K562 (cell line): ENCODE measurements around the gene WDR18. TPM values are rescaled to one million over a fixed set of nuclear protein-coding genes. Genes with fewer than 3 reads are reported as not detected.

Source experiments
- CHD2 ChIP-seq: IDR thresholded peaks from 2 replicates; pipeline ENCODE4 v1.6.1; 2011; ENCODE audit warnings: low read depth, low read length
- ELF4 ChIP-seq: fragments of 450-650 bp; formaldehyde crosslinking; IDR thresholded peaks from 2 replicates; pipeline ENCODE4 v1.4.0; 2022; ENCODE audit warnings: missing genetic modification characterization
- EP300 ChIP-seq: IDR thresholded peaks from 2 replicates; pipeline ENCODE4 v1.6.1; 2012; ENCODE audit warnings: low read length, improper control_type of control experiment
- MAFG ChIP-seq: fragments of 450-650 bp; conservative IDR thresholded peaks from 2 replicates; pipeline ENCODE4 v1.6.1; 2016; ENCODE audit warnings: missing genetic modification characterization, missing compliant biosample characterization
- MTA1 ChIP-seq: fragments of 450-650 bp; IDR thresholded peaks from 2 replicates; pipeline ENCODE4 v1.6.1; 2017; ENCODE audit warnings: borderline replicate concordance
- PURB ChIP-seq: sonication (generic); formaldehyde crosslinking; IDR thresholded peaks from 2 replicates; pipeline ENCODE4 v1.9.0; 2021; ENCODE audit warnings: low read depth, mild to moderate bottlenecking, missing genetic modification reagents
- RBM22 ChIP-seq: fragments of 200-400 bp; formaldehyde crosslinking; IDR thresholded peaks from 2 replicates; pipeline ENCODE4 v1.6.1; 2018; ENCODE audit warnings: low read length, low read depth; ENCODE audit not compliant: poor library complexity, severe bottlenecking
- RFX1 ChIP-seq: fragments of 450-650 bp; IDR thresholded peaks from 2 replicates; pipeline ENCODE4 v1.6.1; 2016; ENCODE audit warnings: mild to moderate bottlenecking, moderate library complexity
- SAP30 ChIP-seq: fragments of 200-600 bp; sonication (generic); IDR thresholded peaks from 2 replicates; pipeline ENCODE4 v1.6.1; 2012; ENCODE audit warnings: borderline replicate concordance, low read depth, mild to moderate bottlenecking, moderate library complexity, low read length, control low read depth, inconsistent platforms; ENCODE audit not compliant: insufficient read depth, poor library complexity, severe bottlenecking
- SNRNP70 ChIP-seq: fragments of 200-400 bp; formaldehyde crosslinking; optimal IDR thresholded peaks from 2 replicates; pipeline ENCODE3; 2017; ENCODE audit warnings: low read depth, low read length
- TAF1 ChIP-seq: IDR thresholded peaks from 2 replicates; pipeline ENCODE4 v1.6.1; 2011; ENCODE audit warnings: mild to moderate bottlenecking, low read length, moderate library complexity; ENCODE audit not compliant: insufficient read depth, control insufficient read depth, severe bottlenecking; ENCODE audit errors: extremely low read depth
- ZFPM2 ChIP-seq: fragments of 250-450 bp; sonication (Bioruptor Pico); IDR thresholded peaks from 2 replicates; pipeline ENCODE4 v1.5.1; 2022; ENCODE audit warnings: mild to moderate bottlenecking
- ZNF76 ChIP-seq: fragments of 250-450 bp; sonication (Bioruptor Pico); IDR thresholded peaks from 2 replicates; pipeline ENCODE4 v1.4.0; 2020; ENCODE audit warnings: mild to moderate bottlenecking, moderate library complexity, borderline replicate concordance
- polyA plus RNA-seq, 8 experiments: library from polyadenylated mRNA; depleted of rRNA in 4 of 8; stranded (reverse) in 5 of 8; unstranded in 3 of 8; fragments of >200 nt; fragmentation: Nextera tagmentation in 2 of 8; fragmentation: Illumina TruSeq in 1 of 8; extraction: Ambion mirVana in 2 of 8; extraction: Trizol in 1 of 8; gene quantifications; 2 replicates each; pipeline versions ENCODE4 v1.2.1 to v1.2.3, GENCODE V29; 2011 to 2014; ENCODE audit warnings: inconsistent platforms in 1 of 8, missing spikeins in 1 of 8
- total RNA-seq, 7 experiments: library from RNA; depleted of rRNA in 6 of 7; stranded (reverse); fragments of >200 nt in 6 of 7; fragmentation: Illumina TruSeq in 2 of 7; extraction: Trizol in 2 of 7; gene quantifications; 2 replicates each; pipeline versions ENCODE4 v1.2.1 to v1.2.3, GENCODE V29; 2011 to 2021; ENCODE audit warnings: low replicate concordance in 1 of 7
- TF ChIP-seq, protein P1 (sequence below): sonication (generic); formaldehyde crosslinking; IDR thresholded peaks from 2 replicates; pipeline ENCODE4 v1.8.0; 2023; ENCODE audit warnings: mild to moderate bottlenecking, missing genetic modification reagents
- TF ChIP-seq, protein P2 (sequence below): fragments of 250-450 bp; sonication (Bioruptor Pico); IDR thresholded peaks from 2 replicates; pipeline ENCODE4 v1.4.0; 2020
- TF ChIP-seq, protein P3 (sequence below): sonication (generic); formaldehyde crosslinking; IDR thresholded peaks from 2 replicates; pipeline ENCODE4 v1.8.0; 2022; ENCODE audit warnings: mild to moderate bottlenecking, missing genetic modification reagents

The WDR18 gene
- total and polyA plus RNA-seq, 9 of the 15 experiments (the other 6 are each of a cell fraction or from before 2014, with no cell fraction given) = 0.65 to 181 (median 30.1) TPM

DNA sequence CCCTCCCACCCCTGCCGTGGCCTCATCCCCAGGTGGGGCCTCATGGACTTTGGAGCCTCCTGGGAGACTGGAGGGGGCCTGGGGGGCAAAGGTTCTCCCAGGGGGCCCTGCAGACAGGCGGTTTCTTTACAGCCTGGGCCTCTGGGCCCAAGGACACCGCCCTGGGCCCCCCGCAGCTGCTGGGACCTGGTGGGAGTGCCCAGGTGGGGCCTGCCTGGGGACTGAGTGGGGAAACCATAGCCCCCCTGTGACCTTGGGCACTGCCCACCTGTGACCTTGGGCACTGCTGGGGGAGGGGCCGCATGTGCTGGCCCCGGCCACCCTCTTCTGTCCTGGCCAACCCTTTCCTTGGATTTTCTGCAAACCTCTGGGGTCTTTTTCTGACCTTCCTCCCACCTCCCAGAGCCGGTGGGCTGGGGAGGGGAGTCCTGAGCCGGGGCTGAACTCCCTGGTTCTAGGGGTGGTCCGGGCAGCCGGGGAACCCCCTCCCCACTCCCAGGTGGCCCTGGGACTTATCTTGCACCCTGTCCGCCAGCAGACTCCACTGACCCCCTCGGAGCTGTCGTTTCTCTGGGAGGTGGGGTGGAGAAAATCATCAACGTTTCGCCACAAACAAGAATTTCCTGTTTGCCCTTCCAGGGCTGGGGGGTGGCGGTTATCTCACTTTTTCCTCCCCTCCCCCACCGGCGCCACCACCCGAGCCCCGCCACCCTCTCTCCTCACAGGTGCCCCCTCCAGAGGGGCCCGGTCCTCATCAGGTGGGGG lies 31.3 kb upstream of the WDR18 start (continued):
- no peak for TF ChIP-seq SAP30
- TF ChIP-seq, protein P1, sequence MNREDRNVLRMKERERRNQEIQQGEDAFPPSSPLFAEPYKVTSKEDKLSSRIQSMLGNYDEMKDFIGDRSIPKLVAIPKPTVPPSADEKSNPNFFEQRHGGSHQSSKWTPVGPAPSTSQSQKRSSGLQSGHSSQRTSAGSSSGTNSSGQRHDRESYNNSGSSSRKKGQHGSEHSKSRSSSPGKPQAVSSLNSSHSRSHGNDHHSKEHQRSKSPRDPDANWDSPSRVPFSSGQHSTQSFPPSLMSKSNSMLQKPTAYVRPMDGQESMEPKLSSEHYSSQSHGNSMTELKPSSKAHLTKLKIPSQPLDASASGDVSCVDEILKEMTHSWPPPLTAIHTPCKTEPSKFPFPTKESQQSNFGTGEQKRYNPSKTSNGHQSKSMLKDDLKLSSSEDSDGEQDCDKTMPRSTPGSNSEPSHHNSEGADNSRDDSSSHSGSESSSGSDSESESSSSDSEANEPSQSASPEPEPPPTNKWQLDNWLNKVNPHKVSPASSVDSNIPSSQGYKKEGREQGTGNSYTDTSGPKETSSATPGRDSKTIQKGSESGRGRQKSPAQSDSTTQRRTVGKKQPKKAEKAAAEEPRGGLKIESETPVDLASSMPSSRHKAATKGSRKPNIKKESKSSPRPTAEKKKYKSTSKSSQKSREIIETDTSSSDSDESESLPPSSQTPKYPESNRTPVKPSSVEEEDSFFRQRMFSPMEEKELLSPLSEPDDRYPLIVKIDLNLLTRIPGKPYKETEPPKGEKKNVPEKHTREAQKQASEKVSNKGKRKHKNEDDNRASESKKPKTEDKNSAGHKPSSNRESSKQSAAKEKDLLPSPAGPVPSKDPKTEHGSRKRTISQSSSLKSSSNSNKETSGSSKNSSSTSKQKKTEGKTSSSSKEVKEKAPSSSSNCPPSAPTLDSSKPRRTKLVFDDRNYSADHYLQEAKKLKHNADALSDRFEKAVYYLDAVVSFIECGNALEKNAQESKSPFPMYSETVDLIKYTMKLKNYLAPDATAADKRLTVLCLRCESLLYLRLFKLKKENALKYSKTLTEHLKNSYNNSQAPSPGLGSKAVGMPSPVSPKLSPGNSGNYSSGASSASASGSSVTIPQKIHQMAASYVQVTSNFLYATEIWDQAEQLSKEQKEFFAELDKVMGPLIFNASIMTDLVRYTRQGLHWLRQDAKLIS (CRISPR knock-in tag) = no peak
- no peak for TF ChIP-seq PURB (CRISPR knock-in tag)
- no peak for TF ChIP-seq TAF1
- no peak for TF ChIP-seq RFX1
- TF ChIP-seq, protein P2, sequence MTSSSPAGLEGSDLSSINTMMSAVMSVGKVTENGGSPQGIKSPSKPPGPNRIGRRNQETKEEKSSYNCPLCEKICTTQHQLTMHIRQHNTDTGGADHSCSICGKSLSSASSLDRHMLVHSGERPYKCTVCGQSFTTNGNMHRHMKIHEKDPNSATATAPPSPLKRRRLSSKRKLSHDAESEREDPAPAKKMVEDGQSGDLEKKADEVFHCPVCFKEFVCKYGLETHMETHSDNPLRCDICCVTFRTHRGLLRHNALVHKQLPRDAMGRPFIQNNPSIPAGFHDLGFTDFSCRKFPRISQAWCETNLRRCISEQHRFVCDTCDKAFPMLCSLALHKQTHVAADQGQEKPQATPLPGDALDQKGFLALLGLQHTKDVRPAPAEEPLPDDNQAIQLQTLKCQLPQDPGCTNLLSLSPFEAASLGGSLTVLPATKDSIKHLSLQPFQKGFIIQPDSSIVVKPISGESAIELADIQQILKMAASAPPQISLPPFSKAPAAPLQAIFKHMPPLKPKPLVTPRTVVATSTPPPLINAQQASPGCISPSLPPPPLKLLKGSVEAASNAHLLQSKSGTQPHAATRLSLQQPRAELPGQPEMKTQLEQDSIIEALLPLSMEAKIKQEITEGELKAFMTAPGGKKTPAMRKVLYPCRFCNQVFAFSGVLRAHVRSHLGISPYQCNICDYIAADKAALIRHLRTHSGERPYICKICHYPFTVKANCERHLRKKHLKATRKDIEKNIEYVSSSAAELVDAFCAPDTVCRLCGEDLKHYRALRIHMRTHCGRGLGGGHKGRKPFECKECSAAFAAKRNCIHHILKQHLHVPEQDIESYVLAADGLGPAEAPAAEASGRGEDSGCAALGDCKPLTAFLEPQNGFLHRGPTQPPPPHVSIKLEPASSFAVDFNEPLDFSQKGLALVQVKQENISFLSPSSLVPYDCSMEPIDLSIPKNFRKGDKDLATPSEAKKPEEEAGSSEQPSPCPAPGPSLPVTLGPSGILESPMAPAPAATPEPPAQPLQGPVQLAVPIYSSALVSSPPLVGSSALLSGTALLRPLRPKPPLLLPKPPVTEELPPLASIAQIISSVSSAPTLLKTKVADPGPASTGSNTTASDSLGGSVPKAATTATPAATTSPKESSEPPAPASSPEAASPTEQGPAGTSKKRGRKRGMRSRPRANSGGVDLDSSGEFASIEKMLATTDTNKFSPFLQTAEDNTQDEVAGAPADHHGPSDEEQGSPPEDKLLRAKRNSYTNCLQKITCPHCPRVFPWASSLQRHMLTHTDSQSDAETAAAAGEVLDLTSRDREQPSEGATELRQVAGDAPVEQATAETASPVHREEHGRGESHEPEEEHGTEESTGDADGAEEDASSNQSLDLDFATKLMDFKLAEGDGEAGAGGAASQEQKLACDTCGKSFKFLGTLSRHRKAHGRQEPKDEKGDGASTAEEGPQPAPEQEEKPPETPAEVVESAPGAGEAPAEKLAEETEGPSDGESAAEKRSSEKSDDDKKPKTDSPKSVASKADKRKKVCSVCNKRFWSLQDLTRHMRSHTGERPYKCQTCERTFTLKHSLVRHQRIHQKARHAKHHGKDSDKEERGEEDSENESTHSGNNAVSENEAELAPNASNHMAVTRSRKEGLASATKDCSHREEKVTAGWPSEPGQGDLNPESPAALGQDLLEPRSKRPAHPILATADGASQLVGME (CRISPR knock-in tag) = no peak
- no peak for TF ChIP-seq MAFG
- no peak for TF ChIP-seq ELF4 (CRISPR knock-in tag)
- TF ChIP-seq CHD2 = peak; percentile 18; the same call in 1 of the 2 replicates
- TF ChIP-seq, protein P3, sequence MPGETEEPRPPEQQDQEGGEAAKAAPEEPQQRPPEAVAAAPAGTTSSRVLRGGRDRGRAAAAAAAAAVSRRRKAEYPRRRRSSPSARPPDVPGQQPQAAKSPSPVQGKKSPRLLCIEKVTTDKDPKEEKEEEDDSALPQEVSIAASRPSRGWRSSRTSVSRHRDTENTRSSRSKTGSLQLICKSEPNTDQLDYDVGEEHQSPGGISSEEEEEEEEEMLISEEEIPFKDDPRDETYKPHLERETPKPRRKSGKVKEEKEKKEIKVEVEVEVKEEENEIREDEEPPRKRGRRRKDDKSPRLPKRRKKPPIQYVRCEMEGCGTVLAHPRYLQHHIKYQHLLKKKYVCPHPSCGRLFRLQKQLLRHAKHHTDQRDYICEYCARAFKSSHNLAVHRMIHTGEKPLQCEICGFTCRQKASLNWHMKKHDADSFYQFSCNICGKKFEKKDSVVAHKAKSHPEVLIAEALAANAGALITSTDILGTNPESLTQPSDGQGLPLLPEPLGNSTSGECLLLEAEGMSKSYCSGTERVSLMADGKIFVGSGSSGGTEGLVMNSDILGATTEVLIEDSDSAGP (CRISPR knock-in tag) = no peak
- TF ChIP-seq ZNF76 (CRISPR knock-in tag) = no peak
- peak; percentile 65 for TF ChIP-seq EP300
- TF ChIP-seq RBM22 = no peak
- no peak for TF ChIP-seq MTA1
- no peak for TF ChIP-seq ZFPM2 (CRISPR knock-in tag)
- TF ChIP-seq SNRNP70 = no peak
